Medulla oblongata (tissue), 1 donor: ENCODE data around the gene DOCK3.
"Not testable (repeated sequence)": the region's sequence is repeated elsewhere in the genome, so short reads cannot be mapped to it uniquely, and the experiment has no call there.

ENCODE experiments used
- DNase-seq: peaks from one replicate; pipeline ENCODE4 v3.0.0-alpha.2; 2015; ENCODE audit errors: extremely low spot score

The DOCK3 gene

DNA sequence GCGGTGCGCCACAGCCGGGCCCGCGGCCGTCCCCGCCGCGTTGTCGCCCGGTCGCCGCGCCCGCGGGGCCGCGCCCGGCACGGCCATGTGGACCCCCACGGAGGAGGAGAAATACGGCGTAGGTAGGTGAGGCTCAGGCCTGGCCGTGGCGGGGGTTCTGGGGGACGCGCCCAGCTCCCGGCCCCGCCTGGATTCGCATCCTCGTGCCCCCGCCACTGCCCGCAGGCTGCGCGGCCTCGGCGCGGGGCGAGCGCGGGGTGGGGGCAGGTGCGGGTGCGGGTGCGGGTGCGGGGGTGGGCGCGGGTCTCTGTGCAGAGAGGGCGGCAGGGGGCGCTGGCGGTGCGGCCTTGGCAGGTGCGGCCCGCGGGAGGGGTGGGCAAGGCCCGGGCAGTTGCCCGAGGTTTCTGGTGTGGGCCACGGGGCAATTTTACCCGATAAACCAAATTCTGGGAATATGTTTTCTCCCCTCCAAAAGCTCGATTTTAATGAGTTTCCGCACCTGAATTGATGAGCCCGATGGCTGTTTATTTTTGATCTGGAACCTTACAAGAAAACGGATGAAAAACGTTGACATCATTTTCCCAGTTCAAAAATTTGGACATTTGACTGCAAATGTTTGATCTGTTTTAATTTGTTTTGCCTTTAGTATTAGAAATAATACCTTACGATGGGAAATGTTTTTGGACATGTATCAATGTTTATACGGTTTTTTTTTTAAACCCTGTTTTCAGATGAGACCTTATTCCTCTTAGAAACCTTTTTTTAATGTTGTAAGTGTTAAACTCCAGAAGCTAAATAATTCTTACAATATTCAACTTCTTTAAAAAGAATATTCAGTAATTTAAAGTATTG, 678 bp downstream of the DOCK3 start:
- peak; percentile 72 for DNase-seq

GRCh38 chr3:50676031-50676705, 1.4 kb downstream of the DOCK3 start:
- DNase-seq = no peak

DNA sequence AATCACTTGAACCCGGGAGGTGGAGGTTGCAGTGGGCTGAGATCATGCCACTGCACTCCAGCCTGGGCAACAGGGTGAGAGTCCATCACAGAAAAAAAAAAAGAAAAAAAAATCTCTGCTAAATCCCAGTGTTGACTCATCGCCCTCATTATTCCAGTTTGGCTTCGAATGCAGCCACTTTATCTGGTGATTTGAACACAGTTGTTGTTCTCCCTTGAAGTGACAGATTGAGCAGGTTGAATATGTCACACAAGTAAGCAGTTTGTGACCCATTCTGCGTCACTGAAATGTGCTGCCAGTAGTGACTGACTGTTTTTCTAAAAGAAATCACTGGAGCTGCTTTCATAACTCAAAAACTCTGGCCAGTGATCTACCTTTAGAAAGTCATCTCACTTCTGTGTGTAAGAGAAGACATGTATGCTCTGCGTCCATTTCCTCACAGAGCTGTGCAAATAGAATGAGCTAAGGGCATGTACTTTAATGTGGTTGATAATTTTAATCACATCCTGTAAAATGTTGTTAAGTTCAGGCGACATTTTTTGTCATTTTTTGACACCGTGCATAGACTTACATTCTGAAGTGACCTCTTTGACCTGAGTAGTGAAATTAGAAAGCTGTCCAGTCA, 12.5 kb downstream of the DOCK3 start:
- DNase-seq = peak; percentile 34

- DNase-seq = no peak
Observed at GRCh38 chr3:50687916-50688315, 13.2 kb downstream of the DOCK3 start.

DNA sequence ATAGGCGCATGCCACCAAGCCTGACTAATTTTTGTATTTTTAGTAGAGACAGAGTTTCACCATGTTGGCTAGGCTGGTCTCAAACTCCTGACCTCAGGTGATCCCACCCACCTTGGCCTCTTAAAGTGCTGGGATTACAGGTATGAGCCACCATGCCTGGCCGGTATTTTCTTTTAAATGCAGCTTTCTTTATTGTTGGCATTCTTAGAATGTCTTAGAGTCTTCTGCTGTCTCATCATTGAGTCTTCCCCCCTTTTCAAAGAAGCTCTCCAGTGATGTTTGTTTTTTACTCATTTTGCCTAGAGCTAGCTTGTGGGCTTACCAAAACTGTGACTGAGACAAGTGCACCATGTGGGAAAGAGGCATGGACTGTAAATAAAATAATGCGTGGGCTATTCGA, 13.9 kb downstream of the DOCK3 start:
- DNase-seq = not testable (repeated sequence)

- no peak for DNase-seq
Observed at GRCh38 chr3:50689558-50689957, 14.8 kb downstream of the DOCK3 start.

GRCh38 chr3:50695031-50695430, 20.3 kb downstream of the DOCK3 start:
- DNase-seq = no peak

DNA sequence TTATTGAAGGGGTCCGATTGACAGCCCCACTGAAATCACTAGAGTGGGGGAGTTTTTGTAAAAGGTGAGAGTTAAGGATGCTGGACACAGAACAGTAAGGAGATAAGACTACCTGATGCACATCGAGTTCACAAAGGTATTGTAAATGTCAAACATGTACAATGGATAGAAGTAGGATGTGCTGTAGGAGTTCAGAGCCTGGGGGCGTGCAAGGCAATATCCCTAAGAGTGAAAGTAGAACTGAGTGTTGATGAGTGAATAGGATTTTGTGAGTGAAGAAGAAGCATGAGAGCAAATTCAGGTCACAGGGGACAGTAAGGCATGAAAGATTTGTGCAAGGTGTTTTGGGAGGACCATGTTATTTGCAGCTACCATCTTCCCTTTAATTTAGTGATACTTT, 21.5 kb downstream of the DOCK3 start:
- DNase-seq = no peak

DNA sequence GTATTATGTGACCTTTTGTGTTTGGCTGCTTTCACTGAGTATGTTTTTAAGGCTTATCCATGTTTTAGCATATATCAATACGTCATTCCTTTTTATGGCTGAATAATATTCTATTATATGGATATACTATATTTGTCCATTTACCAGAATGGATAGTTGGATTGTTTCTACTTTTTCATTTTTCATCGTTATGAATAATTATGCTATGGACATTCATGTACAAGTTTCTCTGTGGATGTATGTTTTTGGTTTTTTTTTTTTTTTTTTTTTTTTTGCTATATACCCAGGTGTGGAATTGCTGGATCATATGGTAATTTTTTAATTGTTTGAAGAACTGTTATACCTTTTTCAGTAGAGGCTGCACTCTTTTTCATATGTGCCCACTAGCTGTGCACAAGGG, 23.5 kb downstream of the DOCK3 start:
- DNase-seq = no peak

- peak; percentile 26 for DNase-seq
Observed at GRCh38 chr3:50708620-50709019, 33.9 kb downstream of the DOCK3 start.

DNA sequence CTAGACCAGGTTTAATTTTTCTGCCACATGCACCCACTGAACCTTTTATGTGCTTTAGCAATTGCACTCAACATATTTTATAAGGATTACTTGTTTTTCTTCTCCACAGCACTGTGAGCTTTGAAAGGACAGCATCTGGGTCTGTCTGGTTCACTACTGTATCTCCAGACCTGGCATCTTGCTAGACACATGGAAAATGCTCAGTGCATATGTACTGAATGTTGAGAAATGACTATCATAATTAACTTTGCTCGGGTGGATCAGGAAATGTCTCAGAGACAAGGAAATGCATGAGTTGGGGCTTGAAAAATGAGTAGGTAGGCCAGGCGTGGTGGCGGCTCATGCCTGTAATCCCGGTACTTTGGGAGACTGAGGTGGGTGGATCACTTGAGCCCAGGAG, 40.2 kb downstream of the DOCK3 start:
- no peak for DNase-seq

- no peak for DNase-seq
Observed at GRCh38 chr3:50724831-50725230, 50.1 kb downstream of the DOCK3 start.

DNA sequence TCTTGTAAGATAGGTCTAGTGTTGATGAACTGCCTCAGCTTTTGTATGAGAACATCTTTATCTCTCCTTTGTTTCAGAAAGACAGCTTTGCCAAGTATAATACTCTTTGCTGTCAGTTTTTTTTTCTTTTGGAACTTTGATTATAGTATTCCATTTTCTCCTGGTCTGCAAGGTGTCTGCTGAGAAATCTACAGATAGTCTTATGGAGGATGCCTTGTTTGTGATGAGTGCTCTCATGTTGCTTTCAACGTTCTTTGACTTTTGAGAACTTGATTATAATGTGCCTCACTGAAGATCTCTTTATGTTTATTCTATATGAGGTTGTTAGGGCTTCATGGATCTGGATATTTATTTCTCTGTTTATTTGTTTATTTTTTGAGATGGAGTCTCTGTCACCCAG, 60.3 kb downstream of the DOCK3 start:
- no peak for DNase-seq

- DNase-seq = no peak
Observed at GRCh38 chr3:50737193-50737905, 62.6 kb downstream of the DOCK3 start.

DNA sequence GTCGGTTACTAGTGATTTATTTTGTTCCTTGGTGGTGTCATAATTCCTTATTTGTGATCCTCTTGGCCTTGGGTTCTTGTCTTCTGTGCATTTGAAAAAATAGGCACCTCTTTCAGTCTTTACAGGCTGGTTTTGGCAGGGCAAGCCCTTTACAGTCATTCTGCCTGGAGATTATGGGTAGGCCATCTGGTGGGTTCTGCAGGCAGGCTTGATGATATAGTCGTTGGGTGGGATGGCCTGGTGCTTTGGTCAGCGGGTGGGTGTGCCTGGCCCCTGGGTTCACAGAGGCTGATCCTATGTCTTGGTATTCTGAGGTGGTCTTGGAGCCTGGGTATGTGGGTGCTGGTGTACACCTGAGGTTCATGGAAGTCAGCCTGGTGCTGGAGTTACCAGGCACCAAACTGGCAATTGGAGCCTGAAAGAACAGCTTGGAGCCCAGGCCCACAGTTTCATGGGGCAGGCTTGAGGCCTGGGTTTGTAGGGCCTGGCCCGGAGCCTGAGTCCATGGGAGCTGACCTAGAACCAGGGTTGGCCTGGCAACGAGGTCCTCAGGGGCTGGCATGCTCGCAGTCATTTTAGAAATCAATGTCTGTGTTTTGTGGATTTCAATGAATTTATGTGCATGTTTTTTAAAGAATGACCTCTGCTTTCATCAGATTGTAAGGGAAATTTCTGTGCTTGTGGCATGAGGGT, 63.3 kb downstream of the DOCK3 start:
- DNase-seq = peak; percentile 32

DNA sequence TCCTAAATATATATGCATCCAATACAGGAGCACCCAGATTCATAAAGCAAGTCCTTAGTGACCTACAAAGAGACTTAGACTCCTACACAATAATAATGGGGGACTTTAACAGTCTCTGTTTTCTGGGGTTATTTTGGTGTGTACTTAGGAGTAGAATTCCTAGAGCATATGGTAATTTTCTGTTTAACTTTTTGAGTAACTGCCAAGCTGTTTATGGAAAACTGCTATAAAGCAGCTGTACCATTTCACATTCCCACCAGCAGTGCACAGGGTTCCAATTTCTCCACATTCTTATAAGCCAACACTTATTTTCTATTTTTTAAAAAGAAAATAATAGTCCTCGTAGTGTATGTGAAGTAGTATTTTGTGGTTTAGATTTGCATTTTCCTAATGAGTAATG, 68.9 kb downstream of the DOCK3 start:
- DNase-seq = no peak

GRCh38 chr3:50749822-50750221, 75.1 kb downstream of the DOCK3 start:
- no peak for DNase-seq

DNA sequence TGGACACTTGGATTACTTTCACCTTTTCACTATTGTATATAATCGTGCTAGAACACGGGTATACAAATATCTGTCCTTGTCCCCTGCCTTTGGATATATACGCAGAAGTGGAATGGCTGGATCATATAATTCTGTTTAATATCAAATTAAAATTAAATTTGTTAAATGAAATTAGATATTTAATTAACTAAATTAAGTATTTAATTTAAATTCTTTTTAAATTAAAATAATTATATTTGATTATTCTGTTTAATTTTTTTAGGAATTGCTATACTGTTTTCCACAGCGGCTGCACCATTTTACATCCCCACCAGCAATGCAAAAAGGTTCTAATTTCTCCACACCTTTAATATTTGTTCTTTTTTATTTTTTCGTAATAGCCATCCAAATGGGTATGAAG, 84.3 kb downstream of the DOCK3 start:
- no peak for DNase-seq

GRCh38 chr3:50777680-50778079, 103.0 kb downstream of the DOCK3 start:
- DNase-seq = no peak

DNA sequence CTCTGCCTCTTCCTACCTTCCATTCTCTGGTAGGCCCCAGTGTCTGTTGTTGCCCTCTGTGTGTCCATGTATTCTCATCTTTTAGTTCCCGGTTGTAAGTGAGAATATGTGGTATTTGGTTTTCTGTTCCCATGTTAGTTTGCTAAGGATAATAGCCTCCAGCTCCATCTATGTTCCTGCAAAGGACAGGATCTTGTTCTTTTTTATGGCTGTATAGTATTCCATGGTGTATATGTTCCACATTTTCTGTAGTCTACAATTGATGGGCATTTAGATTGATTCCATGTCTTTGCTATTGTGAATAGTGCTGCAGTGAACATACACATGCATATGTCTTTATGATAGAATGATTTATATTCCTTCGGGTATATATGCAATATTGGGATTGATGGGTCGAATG, 107.0 kb downstream of the DOCK3 start:
- not testable (repeated sequence) for DNase-seq

DNA sequence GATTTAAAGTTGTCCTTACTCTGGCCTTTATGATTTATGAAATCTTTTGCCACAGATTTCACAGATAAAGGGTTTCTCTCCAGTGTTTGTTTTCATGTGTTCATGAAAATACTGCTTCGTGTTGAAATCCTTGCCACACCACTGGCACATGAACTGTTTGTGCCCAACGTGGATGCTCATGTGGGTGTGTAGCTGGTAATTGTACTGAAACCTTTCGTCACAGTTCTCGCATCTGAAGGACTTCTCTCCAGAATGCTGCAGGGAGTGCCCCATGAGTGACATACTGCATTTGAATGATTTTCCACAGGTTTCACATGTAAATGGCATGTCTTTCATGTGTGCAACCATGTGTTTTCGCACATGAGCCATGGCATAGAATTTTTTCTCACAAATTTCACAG, 111.9 kb downstream of the DOCK3 start:
- DNase-seq = no peak

DNA sequence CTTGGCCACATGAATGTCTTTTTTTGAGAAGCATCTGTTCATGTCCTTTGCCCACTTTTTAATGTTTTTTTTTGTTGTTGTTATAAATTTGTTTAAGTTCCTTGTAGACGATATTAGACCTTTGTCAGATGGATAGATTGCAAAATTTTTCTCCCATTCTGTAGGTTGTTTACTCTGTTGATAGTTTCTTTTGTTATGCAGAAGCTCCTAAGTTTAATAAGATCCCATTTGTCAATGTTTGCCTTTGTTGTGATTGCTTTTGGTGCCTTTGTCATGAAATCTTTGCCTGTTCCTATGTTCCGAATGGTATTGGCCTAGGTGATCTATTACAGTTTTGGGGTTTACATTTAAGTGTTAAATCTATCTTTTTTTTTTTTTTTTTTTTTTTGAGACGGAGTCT, 116.2 kb downstream of the DOCK3 start:
- DNase-seq = not testable (repeated sequence)
